IPS-18c (cell line): ENCODE data around the gene EDDM13.

Source experiments
- H3K4me3 ChIP-seq: 2 replicates; pipeline ENCODE4 v1.7.0; 2013; ENCODE audit warnings: low read depth, mild to moderate bottlenecking, low read length, moderate library complexity; ENCODE audit not compliant: insufficient read depth
- H3K9me3 ChIP-seq: one replicate; pipeline ENCODE4 v1.6.1; 2013; ENCODE audit warnings: mild to moderate bottlenecking, low read length, moderate library complexity; ENCODE audit not compliant: control insufficient read depth, insufficient read depth

Gene EDDM13

DNA sequence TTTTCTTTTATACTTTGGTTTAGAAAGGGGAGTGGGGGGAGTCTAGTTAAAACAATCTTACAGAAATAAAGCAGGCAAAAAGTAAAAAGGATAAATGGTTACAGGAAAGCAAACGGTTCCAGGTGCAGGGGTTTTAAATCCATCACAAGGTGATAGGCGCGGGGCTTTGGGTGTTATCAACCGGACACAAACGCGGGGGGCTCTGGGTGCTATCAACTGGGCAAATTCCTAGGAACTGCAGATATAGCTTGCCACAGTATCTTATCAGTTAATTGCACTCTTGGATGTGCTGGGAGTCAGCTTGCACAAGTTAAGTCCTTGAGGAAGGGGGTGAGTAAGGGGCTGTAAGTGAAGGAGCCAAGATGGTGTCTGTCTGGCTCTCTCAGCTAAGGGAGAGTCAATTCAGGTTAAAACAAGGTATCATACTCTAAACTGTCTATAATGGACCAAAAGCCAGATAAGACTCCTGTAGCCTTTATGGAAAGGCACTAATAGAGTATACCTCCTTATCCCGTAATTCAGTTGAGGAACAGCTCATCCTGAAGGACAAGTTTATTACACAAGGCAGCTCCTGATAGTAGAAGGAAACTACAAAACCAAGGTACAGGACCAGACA lies 74.7 kb downstream of the EDDM13 start:
- peaks cover 9% of the 10 kb centered on the region for H3K9me3 ChIP-seq
- H3K4me3 ChIP-seq: no peak overlapping the region

DNA sequence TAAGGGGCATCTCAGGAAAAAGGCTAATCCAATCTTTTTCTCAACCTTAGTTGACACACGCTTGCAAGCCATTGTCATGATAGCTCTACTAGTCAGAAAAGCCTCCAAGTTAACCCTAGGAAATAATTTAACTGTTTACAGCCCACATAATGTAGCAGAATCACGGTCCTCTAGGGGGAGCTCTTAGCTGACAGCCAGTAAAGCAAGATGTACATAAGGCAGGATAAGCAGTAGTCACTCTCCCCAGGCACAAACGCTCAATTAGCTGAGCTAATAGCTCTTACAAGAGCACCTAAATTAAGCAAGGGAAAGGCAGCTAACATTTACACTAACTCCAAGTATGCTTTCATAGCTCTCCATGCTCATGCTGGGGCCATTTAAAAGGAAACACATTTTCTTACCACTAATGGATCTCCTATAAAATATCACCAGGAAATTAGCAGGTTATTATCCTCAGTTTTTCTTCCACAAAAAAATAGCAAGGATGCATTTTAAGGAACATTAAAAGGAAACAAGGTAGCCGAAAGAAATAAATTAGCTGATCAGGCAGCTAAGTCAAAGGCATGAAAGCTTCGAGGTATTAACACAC lies 75.8 kb downstream of the EDDM13 start:
- H3K9me3 ChIP-seq: peaks cover 2% of the 10 kb centered on the region

DNA sequence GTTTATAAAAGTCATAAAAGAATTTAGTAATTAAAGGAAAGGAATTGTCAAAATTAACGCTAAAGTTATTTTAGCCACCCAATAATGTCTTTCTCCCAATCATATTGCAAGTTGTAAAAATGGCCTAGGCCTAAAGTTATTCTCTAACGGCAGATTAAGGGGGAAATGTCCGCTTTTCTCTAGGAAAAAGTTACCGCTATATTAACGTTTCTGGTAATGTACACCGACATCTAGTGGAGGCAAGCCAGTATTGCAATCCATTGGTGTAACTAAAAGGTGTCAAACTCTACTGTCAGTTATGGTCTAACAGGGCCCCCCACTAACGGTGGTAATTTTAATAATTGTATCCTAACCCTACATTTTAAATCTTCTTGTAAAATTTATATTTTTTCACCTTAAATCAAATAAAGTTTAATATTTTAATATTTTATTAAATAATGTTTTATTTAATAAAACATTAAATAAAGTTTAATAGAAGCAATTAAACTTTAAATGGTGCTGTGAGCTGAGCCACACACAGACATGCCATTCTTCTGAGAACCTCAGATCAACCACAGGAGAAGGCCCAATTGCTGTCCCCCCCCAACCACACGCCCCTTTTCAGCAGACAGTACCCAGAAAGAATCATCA lies 78.0 kb downstream of the EDDM13 start:
- H3K9me3 ChIP-seq: no peaks in the 10 kb centered on the region
- no peak overlapping the region for H3K4me3 ChIP-seq

More for the DNA sequence above, 75.8 kb downstream of the EDDM13 start:
- no peak overlapping the region for H3K4me3 ChIP-seq

DNA sequence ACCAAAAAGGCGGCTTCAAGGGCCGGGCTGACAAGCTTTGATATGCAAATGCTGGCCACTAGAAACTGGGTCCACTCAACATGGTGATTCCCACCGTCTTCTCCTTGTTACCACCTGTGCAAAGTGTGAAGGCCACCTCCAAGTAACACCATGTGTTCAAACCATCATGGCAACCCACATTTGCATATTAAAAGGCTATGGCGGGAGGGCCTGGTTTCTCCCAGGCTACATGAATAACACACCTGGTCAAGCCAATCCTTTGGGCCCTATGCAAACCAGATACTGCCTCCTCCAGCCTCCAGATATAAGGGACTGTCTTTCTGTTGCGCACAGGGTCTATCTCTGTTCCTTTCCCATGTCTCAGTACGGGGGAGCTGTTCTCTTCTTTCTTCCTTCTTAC lies 78.7 kb downstream of the EDDM13 start:
- H3K9me3 ChIP-seq: no peaks in the 10 kb centered on the region
- no peak overlapping the region for H3K4me3 ChIP-seq

DNA sequence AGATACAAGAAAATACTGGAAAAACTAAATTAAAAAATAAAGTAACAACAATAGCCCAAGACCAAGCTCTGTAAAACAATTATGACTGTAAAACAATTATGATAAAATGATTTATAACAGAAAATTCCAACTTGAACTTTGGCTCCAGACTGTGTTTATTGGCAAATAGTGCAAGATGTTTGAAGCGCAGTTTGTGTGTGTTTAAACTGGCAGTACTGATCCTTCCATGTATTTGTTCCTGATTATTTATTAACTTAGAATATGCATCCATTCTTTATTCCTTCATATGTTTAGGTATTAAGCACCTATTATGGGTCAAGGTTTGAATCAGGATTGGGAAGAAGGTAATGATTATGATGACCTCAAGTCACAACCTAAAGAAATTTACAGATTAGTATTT lies 83.0 kb downstream of the EDDM13 start:
- no peaks in the 10 kb centered on the region for H3K9me3 ChIP-seq
- H3K4me3 ChIP-seq: no peak overlapping the region

DNA sequence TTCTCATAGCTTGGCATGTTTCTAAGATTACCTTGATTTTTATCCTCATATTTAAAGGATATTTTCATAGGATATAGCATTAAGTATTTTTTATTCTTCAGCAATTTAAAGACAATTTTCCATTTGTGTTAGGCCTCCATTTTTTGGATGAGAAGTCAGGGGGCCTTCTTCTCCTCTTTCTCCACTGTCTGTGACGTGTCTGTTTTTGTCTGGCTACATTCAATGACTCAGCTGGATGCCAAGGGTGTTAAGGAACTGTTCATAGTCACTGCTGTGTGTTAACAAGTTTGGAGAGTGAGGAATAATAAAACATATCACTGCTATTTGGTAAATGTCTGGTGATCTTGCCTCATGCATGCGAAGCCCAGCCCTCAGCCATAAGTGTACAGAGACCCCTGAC lies 84.4 kb downstream of the EDDM13 start:
- no peaks in the 10 kb centered on the region for H3K9me3 ChIP-seq
- H3K4me3 ChIP-seq: no peak overlapping the region
